Stimulated activated CD4-positive, alpha-beta T cell treated with anti-CD3 and anti-CD28 coated beads, TNF-alpha, amount 100 ng/mL, for 4 hours (primary cell): Measurements from ENCODE around the gene PEAK1.

Source experiments
- DNase-seq, 3 experiments: peaks; one replicate each; pipeline ENCODE4 v3.0.0-alpha.2; 2020; ENCODE audit warnings: low read depth in 3 of 3

PEAK1 gene

GRCh38 chr15:77400258-77400657 is 19.6 kb downstream of the PEAK1 start:
- no peak for DNase-seq

GRCh38 chr15:77398927-77399326 is 21.0 kb downstream of the PEAK1 start:
- no peak for DNase-seq

GRCh38 chr15:77396692-77397091 is 23.2 kb downstream of the PEAK1 start:
- DNase-seq, result no peak

- DNase-seq, result no peak
Observed at GRCh38 chr15:77395013-77395774, 24.7 kb downstream of the PEAK1 start.

GRCh38 chr15:77393471-77393840 is 26.4 kb downstream of the PEAK1 start:
- no peak for DNase-seq

GRCh38 chr15:77392762-77393470 is 27.0 kb downstream of the PEAK1 start:
- no peak for DNase-seq

- no peak for DNase-seq
Observed at GRCh38 chr15:77391372-77391951, 28.4 kb downstream of the PEAK1 start.

GRCh38 chr15:77387365-77388105 is 32.4 kb downstream of the PEAK1 start:
- no peak for DNase-seq

GRCh38 chr15:77386626-77387025 is 33.3 kb downstream of the PEAK1 start:
- no peak for DNase-seq

- no peak for DNase-seq
Observed at GRCh38 chr15:77384589-77385359, 35.1 kb downstream of the PEAK1 start.

- DNase-seq, result no peak
Observed at GRCh38 chr15:77384086-77384485, 35.8 kb downstream of the PEAK1 start.

GRCh38 chr15:77380033-77380432 is 39.9 kb downstream of the PEAK1 start:
- DNase-seq, result no peak

GRCh38 chr15:77376770-77377169 is 43.1 kb downstream of the PEAK1 start:
- DNase-seq, result no peak

GRCh38 chr15:77375133-77375532 is 44.8 kb downstream of the PEAK1 start:
- DNase-seq, result no peak

- no peak for DNase-seq
Observed at GRCh38 chr15:77373441-77373840, 46.5 kb downstream of the PEAK1 start.

GRCh38 chr15:77371850-77372563 is 47.9 kb downstream of the PEAK1 start:
- DNase-seq, result no peak

GRCh38 chr15:77370580-77370979 is 49.3 kb downstream of the PEAK1 start:
- no peak for DNase-seq

- no peak for DNase-seq
Observed at GRCh38 chr15:77369168-77369567, 50.7 kb downstream of the PEAK1 start.

- no peak for DNase-seq
Observed at GRCh38 chr15:77367631-77368030, 52.3 kb downstream of the PEAK1 start.

- DNase-seq, result no peak
Observed at GRCh38 chr15:77361456-77361855, 58.4 kb downstream of the PEAK1 start.
